ENCODE data around the gene LSM14A. TPM values are rescaled to one million over a fixed set of nuclear protein-coding genes. Genes with fewer than 3 reads are reported as not detected.
"Not testable (repeated sequence)": the region's sequence is repeated elsewhere in the genome, so short reads cannot be mapped to it uniquely, and the experiment has no call there.

The LSM14A gene
- total RNA-seq, 1 experiment from 2014 or later, result 67.4 TPM

- BruUV-seq (replicated peaks), result no TSS peak
- no peak overlapping the region for H2AFZ ChIP-seq (ENCODE audit: low read length)
- H3K79me2 ChIP-seq (ENCODE audit: low read length), result no peaks in the 10 kb centered on the region
- ChIA-PET POLR2A (ENCODE audit: unreplicated experiment) (no interaction called here), CTCF (no interaction called here)
- H3K9ac ChIP-seq (ENCODE audit: low read length), result no peak overlapping the region
- H3K4me3 ChIP-seq (ENCODE audit: low read length), result no peak overlapping the region
- H3K27me3 ChIP-seq (ENCODE audit: low read length), result no peaks in the 10 kb centered on the region
- intact Hi-C loops (cut with micrococcal nuclease), result no loop called here
- no peak overlapping the region for H3K4me2 ChIP-seq (ENCODE audit: low read length)
- H3F3A ChIP-seq (ENCODE audit: low read length, unreplicated experiment), result no peaks in the 10 kb centered on the region
- no peaks in the 10 kb centered on the region for H3K36me3 ChIP-seq (ENCODE audit: low read depth, low read length)
- H3K27ac ChIP-seq (ENCODE audit: low read length), result no peak overlapping the region
- H3K9me2 ChIP-seq (replicated peaks; ENCODE audit: low read length), result no peaks in the 10 kb centered on the region
- no peak for DNase-seq
- H4K20me1 ChIP-seq (ENCODE audit: low read length), result no peaks in the 10 kb centered on the region
- no peak for ATAC-seq
- TF ChIP-seq CTCF (conservative IDR thresholded peaks at IDR 0.05; ENCODE audit: low read depth, low read length), result no peak
- TF ChIP-seq EZH2phosphoT487 (IDR thresholded peaks at IDR 0.05; ENCODE audit: borderline replicate concordance, low read length), result no peak
- TF ChIP-seq EZH2 (IDR thresholded peaks at IDR 0.05; ENCODE audit: low read length, unreplicated experiment), result no peak
- no peaks in the 10 kb centered on the region for H3K9me3 ChIP-seq (ENCODE audit: low read length)
- no peaks in the 10 kb centered on the region for H3K4me1 ChIP-seq (ENCODE audit: insufficient read depth, low read length)
Measured at GRCh38 chr19:34244611-34245299, 72.5 kb downstream of the LSM14A start.

DNA sequence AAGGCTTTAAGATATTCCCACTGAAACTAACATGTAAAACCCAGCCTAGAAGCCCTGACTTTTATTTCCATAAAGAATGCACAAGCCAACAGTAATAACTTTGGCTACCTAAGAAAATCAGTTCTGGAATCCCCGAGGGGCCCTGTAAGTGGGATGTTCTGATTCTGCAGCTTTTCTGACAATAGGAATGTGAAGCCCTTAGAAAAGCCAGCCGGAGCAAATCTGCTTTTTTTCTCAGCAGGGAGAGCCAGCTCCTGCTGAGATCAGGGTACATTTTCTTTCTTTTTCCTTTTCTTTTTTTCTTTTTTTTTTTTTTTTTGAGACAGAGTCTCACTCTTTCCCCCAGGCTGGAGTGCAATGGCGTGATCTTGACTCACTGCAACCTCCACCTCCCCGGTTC, 74.0 kb downstream of the LSM14A start:
- H3F3A ChIP-seq (ENCODE audit: low read length, unreplicated experiment), result no peaks in the 10 kb centered on the region
- no peaks in the 10 kb centered on the region for H3K9me3 ChIP-seq (ENCODE audit: low read length)
- H3K36me3 ChIP-seq (ENCODE audit: low read depth, low read length), result no peaks in the 10 kb centered on the region
- H3K9me2 ChIP-seq (replicated peaks; ENCODE audit: low read length), result no peaks in the 10 kb centered on the region
- H3K9ac ChIP-seq (ENCODE audit: low read length), result no peak overlapping the region
- H3K27me3 ChIP-seq (ENCODE audit: low read length), result no peaks in the 10 kb centered on the region
- no peak overlapping the region for H3K27ac ChIP-seq (ENCODE audit: low read length)
- POLR2A ChIA-PET (ENCODE audit: unreplicated experiment), result no interaction called here
- intact Hi-C loops (cut with micrococcal nuclease), result no loop called here
- no peak for ATAC-seq
- TF ChIP-seq EZH2phosphoT487 (IDR thresholded peaks at IDR 0.05; ENCODE audit: borderline replicate concordance, low read length) (no peak), CTCF (conservative IDR thresholded peaks at IDR 0.05; ENCODE audit: low read depth, low read length) (no peak), EZH2 (IDR thresholded peaks at IDR 0.05; ENCODE audit: low read length, unreplicated experiment) (no peak)
- H3K4me2 ChIP-seq (ENCODE audit: low read length), result no peak overlapping the region
- no peaks in the 10 kb centered on the region for H3K79me2 ChIP-seq (ENCODE audit: low read length)
- H3K4me1 ChIP-seq (ENCODE audit: insufficient read depth, low read length), result no peaks in the 10 kb centered on the region
- H4K20me1 ChIP-seq (ENCODE audit: low read length), result no peaks in the 10 kb centered on the region
- no peak overlapping the region for H3K4me3 ChIP-seq (ENCODE audit: low read length)
- DNase-seq, result no peak
- H2AFZ ChIP-seq (ENCODE audit: low read length), result no peak overlapping the region
- no TSS peak for BruUV-seq (replicated peaks)
- CTCF ChIA-PET, result no interaction called here

DNA sequence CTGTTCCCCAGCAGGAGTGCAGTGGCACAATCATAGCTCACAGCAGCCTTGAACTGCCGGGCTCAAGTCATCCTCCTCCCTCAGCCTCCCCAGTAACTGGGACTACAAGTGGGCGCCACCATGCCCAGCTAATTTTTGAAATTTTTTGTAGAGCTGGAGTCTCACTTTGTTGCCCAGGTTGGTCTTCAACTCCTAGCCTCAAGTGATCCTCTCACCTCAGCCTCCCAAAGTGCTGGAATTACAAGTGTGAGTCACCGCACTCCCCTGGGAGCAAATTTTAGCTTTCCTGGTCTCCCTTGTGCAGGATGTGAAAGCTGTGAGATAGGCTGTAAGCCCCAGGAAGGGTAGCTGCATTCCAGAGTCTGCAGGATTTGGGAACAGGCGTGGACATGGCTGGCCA, 76.6 kb downstream of the LSM14A start:
- Histone ChIP-seq H3K4me1 (ENCODE audit: insufficient read depth, low read length) (no peaks in the 10 kb centered on the region), H3K27me3 (ENCODE audit: low read length) (no peaks in the 10 kb centered on the region), H3K9me3 (ENCODE audit: low read length) (no peaks in the 10 kb centered on the region), H3K36me3 (ENCODE audit: low read depth, low read length) (no peaks in the 10 kb centered on the region), H2AFZ (ENCODE audit: low read length) (no peak overlapping the region), H3F3A (ENCODE audit: low read length, unreplicated experiment) (no peaks in the 10 kb centered on the region), H3K4me2 (ENCODE audit: low read length) (no peak overlapping the region), H3K9ac (ENCODE audit: low read length) (no peak overlapping the region), H3K79me2 (ENCODE audit: low read length) (no peaks in the 10 kb centered on the region), H3K4me3 (ENCODE audit: low read length) (no peak overlapping the region), H4K20me1 (ENCODE audit: low read length) (no peaks in the 10 kb centered on the region), H3K27ac (ENCODE audit: low read length) (no peak overlapping the region), H3K9me2 (replicated peaks; ENCODE audit: low read length) (no peaks in the 10 kb centered on the region)
- intact Hi-C loops (cut with micrococcal nuclease), result no loop called here
- ChIA-PET POLR2A (ENCODE audit: unreplicated experiment) (no interaction called here), CTCF (no interaction called here)
- DNase-seq, result no peak
- TF ChIP-seq EZH2 (IDR thresholded peaks at IDR 0.05; ENCODE audit: low read length, unreplicated experiment) (no peak), EZH2phosphoT487 (IDR thresholded peaks at IDR 0.05; ENCODE audit: borderline replicate concordance, low read length) (no peak), CTCF (conservative IDR thresholded peaks at IDR 0.05; ENCODE audit: low read depth, low read length) (no peak)
- ATAC-seq, result no peak
- no TSS peak for BruUV-seq (replicated peaks)

- H3F3A ChIP-seq (ENCODE audit: low read length, unreplicated experiment); H3K27ac ChIP-seq (ENCODE audit: low read length); H3K9me3 ChIP-seq (ENCODE audit: low read length); DNase-seq; H3K4me3 ChIP-seq (ENCODE audit: low read length); CTCF ChIA-PET; H3K36me3 ChIP-seq (ENCODE audit: low read depth, low read length); POLR2A ChIA-PET (ENCODE audit: unreplicated experiment); H4K20me1 ChIP-seq (ENCODE audit: low read length); H3K9me2 ChIP-seq (replicated peaks; ENCODE audit: low read length); ATAC-seq; H3K9ac ChIP-seq (ENCODE audit: low read length); H3K4me1 ChIP-seq (ENCODE audit: insufficient read depth, low read length); H3K4me2 ChIP-seq (ENCODE audit: low read length); BruUV-seq (replicated peaks); H3K27me3 ChIP-seq (ENCODE audit: low read length); H2AFZ ChIP-seq (ENCODE audit: low read length); intact Hi-C loops (cut with micrococcal nuclease): not testable (repeated sequence)
- peaks cover 12% of the 10 kb centered on the region for H3K79me2 ChIP-seq (ENCODE audit: low read length)
Measured at GRCh38 chr19:34253167-34253566, 80.9 kb downstream of the LSM14A start.

Data from PC-3 (cell line).